HG02981 (cell line): ENCODE results near the gene PLAC1.

Experiments used
- ATAC-seq: cut with Tn5 transposase; IDR thresholded peaks from one replicate; pipeline ENCODE4 v1.9.1; 2021; ENCODE audit warnings: mild to moderate bottlenecking, moderate library complexity; ENCODE audit not compliant: unreplicated experiment

The PLAC1 gene

GRCh38 chrX:134658002-134658759 is at the start of gene PLAC1:
PLAC1 (minus strand) TSS chrX:134658471; CDS start chrX:134566682, 91,789 bp downstream.
- no peak for ATAC-seq

- no peak for ATAC-seq
Observed at GRCh38 chrX:134706138-134706537, 47.9 kb upstream of the PLAC1 start.

- no peak for ATAC-seq
Observed at GRCh38 chrX:134695999-134696398, 37.7 kb upstream of the PLAC1 start.

GRCh38 chrX:134694333-134695322 is 36.4 kb upstream of the PLAC1 start:
- no peak for ATAC-seq

GRCh38 chrX:134693644-134694043 is 35.4 kb upstream of the PLAC1 start:
- no peak for ATAC-seq

GRCh38 chrX:134692990-134693389 is 34.7 kb upstream of the PLAC1 start:
- no peak for ATAC-seq

- no peak for ATAC-seq
Observed at GRCh38 chrX:134692233-134692632, 34.0 kb upstream of the PLAC1 start.

- ATAC-seq, result no peak
Observed at GRCh38 chrX:134691453-134691852, 33.2 kb upstream of the PLAC1 start.

- ATAC-seq, result no peak
Observed at GRCh38 chrX:134688839-134689238, 30.6 kb upstream of the PLAC1 start.

GRCh38 chrX:134688031-134688823 is 30.0 kb upstream of the PLAC1 start:
- ATAC-seq, result no peak

- ATAC-seq, result no peak
Observed at GRCh38 chrX:134685668-134686067, 27.4 kb upstream of the PLAC1 start.

- no peak for ATAC-seq
Observed at GRCh38 chrX:134684956-134685355, 26.7 kb upstream of the PLAC1 start.

- no peak for ATAC-seq
Observed at GRCh38 chrX:134683351-134684005, 25.2 kb upstream of the PLAC1 start.

- no peak for ATAC-seq
Observed at GRCh38 chrX:134682081-134682480, 23.8 kb upstream of the PLAC1 start.

- ATAC-seq, result no peak
Observed at GRCh38 chrX:134679644-134680043, 21.4 kb upstream of the PLAC1 start.

- no peak for ATAC-seq
Observed at GRCh38 chrX:134679221-134679620, 20.9 kb upstream of the PLAC1 start.

GRCh38 chrX:134677332-134677731 is 19.1 kb upstream of the PLAC1 start:
- no peak for ATAC-seq

GRCh38 chrX:134676436-134676835 is 18.2 kb upstream of the PLAC1 start:
- ATAC-seq, result no peak

- ATAC-seq, result no peak
Observed at GRCh38 chrX:134673123-134673522, 14.9 kb upstream of the PLAC1 start.

GRCh38 chrX:134672101-134672500 is 13.8 kb upstream of the PLAC1 start:
- no peak for ATAC-seq
